HG02981 (cell line): ENCODE results near the gene SUMF2.
"Not testable (repeated sequence)": the region's sequence is repeated elsewhere in the genome, so short reads cannot be mapped to it uniquely, and the experiment has no call there.

ENCODE experiments used
- ATAC-seq: cut with Tn5 transposase; IDR thresholded peaks from one replicate; pipeline ENCODE4 v1.9.1; 2021; ENCODE audit warnings: mild to moderate bottlenecking, moderate library complexity; ENCODE audit not compliant: unreplicated experiment

Gene SUMF2

GRCh38 chr7:56105508-56105907, 41.4 kb downstream of the SUMF2 start:
- no peak for ATAC-seq

DNA sequence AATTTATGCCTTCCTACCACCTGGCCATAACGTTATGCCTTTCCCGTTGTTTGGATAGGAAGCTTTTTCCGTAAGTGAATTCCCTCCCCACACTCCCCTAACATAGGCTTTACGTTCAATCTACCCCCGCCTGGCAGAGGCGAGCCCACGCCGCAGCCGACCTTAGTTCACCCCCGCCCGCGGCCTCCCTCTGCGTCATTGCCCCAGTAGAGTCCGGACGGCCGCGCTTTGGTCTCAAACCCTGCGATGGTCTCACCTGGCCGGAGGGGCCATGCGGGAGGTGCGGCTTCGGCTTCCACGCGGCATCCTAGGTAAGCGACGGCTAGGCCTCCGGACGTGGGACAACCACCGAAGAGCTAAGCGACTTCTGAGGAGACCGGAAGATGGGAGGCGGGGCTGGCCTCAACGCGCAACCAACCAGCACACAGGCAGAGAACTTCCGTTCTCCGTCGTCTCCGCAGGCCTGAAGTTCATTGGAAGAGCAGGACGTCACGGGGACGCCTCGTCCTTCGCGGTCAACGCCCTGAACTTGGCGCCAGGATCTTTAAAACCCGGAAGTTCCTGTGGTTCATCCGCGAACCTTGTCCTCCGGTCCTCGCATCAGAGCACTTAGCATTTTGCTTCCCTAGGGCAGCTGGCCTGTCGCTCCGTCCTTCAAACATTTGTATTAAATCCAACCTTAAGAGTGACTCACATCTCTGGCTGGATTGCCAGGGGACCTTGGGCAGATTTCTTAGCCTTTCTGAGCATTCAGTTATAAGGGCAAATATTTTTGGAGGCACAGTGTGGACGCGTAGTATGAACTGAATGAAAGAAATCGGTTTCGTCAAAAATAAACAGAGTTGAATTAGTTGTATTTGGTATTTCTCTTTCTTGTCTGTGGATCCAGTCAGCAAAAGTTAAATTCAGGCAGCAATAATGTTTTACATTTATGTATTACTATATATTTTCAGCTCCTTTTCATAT, 42.3 kb downstream of the SUMF2 start, which contains the start of gene CHCHD2:
TSS of gene CHCHD2 (minus strand) at position 369 of the 966 bp plus-strand sequence. CDS start at position 306, 63 bp downstream.
- peak; percentile 100 for ATAC-seq

DNA sequence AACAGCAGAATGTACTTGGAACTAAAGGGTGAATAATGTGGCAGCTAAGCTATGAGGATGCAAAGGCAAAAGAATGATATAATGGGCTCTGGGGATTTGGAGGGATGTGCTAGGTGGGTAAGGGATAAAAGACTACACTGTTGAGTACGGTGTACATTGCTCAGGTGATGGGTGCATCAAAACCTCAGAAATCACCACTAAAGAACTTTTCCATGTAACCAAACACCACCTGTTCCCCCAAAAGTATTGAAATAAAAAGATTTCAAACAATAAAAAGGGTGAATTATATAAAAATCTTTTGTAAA, 43.8 kb downstream of the SUMF2 start:
- ATAC-seq, result no peak

- ATAC-seq, result no peak
These were observed 46.5 kb downstream of the SUMF2 start for GRCh38 chr7:56110611-56111010.

DNA sequence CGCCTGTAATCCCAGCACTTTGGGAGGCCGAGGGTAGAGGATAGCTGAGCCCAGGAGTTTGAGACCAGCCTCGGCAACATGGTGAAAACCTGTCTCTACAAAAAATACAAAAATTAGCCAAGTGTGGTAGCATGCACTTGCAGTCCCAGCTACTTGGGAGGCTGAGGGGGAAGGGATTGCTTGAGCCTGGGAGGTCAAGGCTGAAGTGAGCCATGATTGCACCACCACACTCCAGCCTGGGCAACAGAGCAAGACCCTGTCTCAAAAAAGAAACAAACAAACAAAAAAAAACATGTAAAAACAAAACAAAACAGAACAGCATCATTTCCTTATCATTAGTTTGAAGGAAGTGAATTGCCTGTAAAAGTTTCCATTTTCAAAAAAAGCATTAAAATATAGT, 48.2 kb downstream of the SUMF2 start:
- ATAC-seq, result not testable (repeated sequence)

DNA sequence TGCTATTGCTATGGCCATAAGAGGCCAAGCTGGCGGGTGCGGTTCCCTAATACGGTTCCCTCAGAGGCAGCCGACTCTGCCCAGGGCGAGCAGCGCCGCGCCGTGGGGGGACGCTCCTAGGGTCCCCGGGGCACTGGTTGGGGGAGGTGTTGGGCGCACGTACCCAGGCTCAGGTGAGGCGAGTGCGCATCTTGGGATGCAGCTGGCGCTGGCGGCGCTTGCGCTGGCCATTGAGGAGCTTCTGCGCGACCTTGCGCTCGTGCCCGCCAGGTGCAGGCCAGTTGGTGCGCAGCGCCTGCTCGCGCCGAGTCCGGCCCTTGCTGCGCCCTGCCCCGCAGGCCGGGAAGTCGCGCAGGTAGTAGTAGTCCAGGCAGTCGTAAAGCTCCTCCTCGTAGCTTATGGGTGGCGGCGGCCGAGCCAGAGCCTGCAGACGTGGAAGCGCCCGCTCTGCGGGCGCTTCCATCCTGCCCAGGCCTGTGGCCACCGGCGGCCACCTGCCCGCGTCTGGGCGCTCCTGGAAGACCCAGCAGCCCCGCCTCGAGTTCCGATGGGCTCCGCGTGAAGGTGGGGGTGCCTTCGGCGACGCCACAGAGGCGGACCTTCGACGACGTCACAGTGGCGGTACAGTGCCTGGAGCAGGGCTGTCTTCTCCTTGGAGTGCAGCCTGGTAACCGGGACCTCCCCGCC, 51.9 kb downstream of the SUMF2 start, which contains the start of gene NUPR2:
TSS of gene NUPR2 (minus strand) at position 566 of the 687 bp plus-strand sequence. CDS start at position 463, 103 bp downstream.
- ATAC-seq, result no peak

GRCh38 chr7:56121440-56121839, 57.4 kb downstream of the SUMF2 start:
- no peak for ATAC-seq

GRCh38 chr7:56124981-56125380, 60.9 kb downstream of the SUMF2 start:
- no peak for ATAC-seq

- ATAC-seq, result no peak
These were observed 61.7 kb downstream of the SUMF2 start for GRCh38 chr7:56125831-56126230.

DNA sequence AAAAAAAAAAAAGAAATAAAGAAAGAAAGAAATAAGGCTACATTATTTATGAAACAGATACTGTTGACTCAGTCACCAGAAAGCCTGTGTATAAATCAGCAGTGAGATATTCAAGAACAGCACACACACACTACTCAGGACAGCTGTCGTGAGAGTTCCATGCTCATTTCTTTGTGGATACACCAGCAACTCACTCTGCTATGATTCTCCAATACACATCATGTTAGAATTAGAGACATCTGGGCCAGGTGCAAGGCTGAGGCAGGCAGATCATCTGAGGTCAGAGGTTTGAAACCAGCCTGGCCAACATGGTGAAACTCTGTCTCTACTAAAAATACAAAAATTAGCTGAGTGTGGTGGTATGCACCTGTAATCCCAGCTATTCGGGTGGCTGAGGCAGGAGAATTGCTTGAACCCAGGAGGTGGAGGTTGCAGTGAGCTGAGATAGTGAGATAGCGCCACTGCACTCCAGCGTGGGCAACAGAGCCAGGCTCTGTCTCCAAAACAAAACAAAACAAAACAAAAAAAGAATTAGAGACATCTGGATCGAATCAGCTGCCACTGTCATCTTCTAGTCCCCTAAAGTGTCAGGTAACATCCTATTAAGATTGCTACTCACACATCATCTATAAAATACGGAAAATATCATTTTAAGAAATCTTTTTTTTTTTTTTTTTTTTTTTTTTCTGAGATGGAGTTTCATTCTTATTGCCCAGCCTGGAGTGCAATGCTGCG, 63.3 kb downstream of the SUMF2 start:
- ATAC-seq, result no peak
